Neural cell (in vitro differentiated cells): ENCODE results near the gene CRADD. TPM values are rescaled to one million over a fixed set of nuclear protein-coding genes. Genes with fewer than 3 reads are reported as not detected.

Experiments
- H2AFZ ChIP-seq: fragments of 200-600, 300-800 bp; sonication (generic), shearing (Covaris generic); 2 replicates; pipeline ENCODE4 v1.6.0; 2014; ENCODE audit warnings: low read depth, mild to moderate bottlenecking, antibody characterized with exemption, low read length, moderate library complexity
- H3F3A ChIP-seq: fragments of 200-600 bp; shearing (Covaris generic); 2 replicates; pipeline ENCODE4 v1.6.1; 2016; ENCODE audit warnings: mild to moderate bottlenecking, moderate library complexity, mixed read lengths, antibody characterized with exemption, low read length; ENCODE audit not compliant: insufficient read depth, poor library complexity, severe bottlenecking
- H3K27ac ChIP-seq: fragments of 200-600, 300-800 bp; sonication (generic), shearing (Covaris generic); 2 replicates; pipeline ENCODE4 v1.5.1; 2014; ENCODE audit warnings: mild to moderate bottlenecking, low read length, moderate library complexity
- H3K27me3 ChIP-seq: fragments of 300-800, 200-600 bp; sonication (generic), shearing (Covaris generic); 2 replicates; pipeline ENCODE4 v1.6.0; 2014; ENCODE audit warnings: mild to moderate bottlenecking, low read depth, low read length, moderate library complexity; ENCODE audit not compliant: insufficient read depth
- H3K36me3 ChIP-seq: fragments of 300-800, 200-600 bp; sonication (generic), shearing (Covaris generic); 2 replicates; pipeline ENCODE4 v1.5.1; 2014; ENCODE audit warnings: mild to moderate bottlenecking, antibody characterized with exemption, low read length, moderate library complexity; ENCODE audit not compliant: insufficient read depth
- H3K4me2 ChIP-seq: fragments of 300-800, 200-600 bp; sonication (generic), shearing (Covaris generic); 2 replicates; pipeline ENCODE4 v1.6.0; 2014; ENCODE audit warnings: mild to moderate bottlenecking, low read length
- H3K4me3 ChIP-seq: fragments of 300-800, 200-600 bp; sonication (generic), shearing (Covaris generic); 2 replicates; pipeline ENCODE4 v1.5.1; 2014; ENCODE audit warnings: mild to moderate bottlenecking, low read length, moderate library complexity
- H3K79me2 ChIP-seq: fragments of 200-600 bp; shearing (Covaris generic); replicated peaks from 2 replicates; pipeline ENCODE4 v1.6.0; 2014; ENCODE audit warnings: mild to moderate bottlenecking, low read length, moderate library complexity; ENCODE audit not compliant: insufficient read depth
- H3K9ac ChIP-seq: fragments of 300-800, 200-600 bp; sonication (generic), shearing (Covaris generic); 2 replicates; pipeline ENCODE4 v1.6.1; 2016; ENCODE audit warnings: mild to moderate bottlenecking, low read length, mixed read lengths
- H3K9me2 ChIP-seq: fragments of 200-600 bp; shearing (Covaris generic); 2 replicates; pipeline ENCODE4 v1.6.1; 2016; ENCODE audit warnings: mild to moderate bottlenecking, low read length, mixed read lengths; ENCODE audit not compliant: insufficient read depth
- H3K9me3 ChIP-seq: fragments of 200-600, 300-800 bp; sonication (generic), shearing (Covaris generic); 2 replicates; pipeline ENCODE4 v1.6.1; 2016; ENCODE audit warnings: mild to moderate bottlenecking, mixed run types, low read length, moderate library complexity, mixed read lengths
- H4K20me1 ChIP-seq: fragments of 200-600 bp; shearing (Covaris generic); 2 replicates; pipeline ENCODE4 v1.6.1; 2016; ENCODE audit warnings: mild to moderate bottlenecking, mixed run types; ENCODE audit not compliant: insufficient read depth
- EP300 ChIP-seq: fragments of 450-650 bp; conservative IDR thresholded peaks from 2 replicates; pipeline ENCODE4 v1.6.1; 2014; ENCODE audit warnings: antibody characterized with exemption, mild to moderate bottlenecking, moderate library complexity; ENCODE audit not compliant: poor library complexity, severe bottlenecking
- EZH2 ChIP-seq: fragments of 200-600, 300-800 bp; shearing (Covaris generic), sonication (generic); IDR thresholded peaks from 2 replicates; pipeline ENCODE4 v1.6.1; 2014; ENCODE audit warnings: antibody characterized with exemption, low read length, borderline replicate concordance, mild to moderate bottlenecking; ENCODE audit not compliant: insufficient read depth, poor library complexity, severe bottlenecking
- MXI1 ChIP-seq: fragments of 450-650 bp; conservative IDR thresholded peaks from 2 replicates; pipeline ENCODE4 v1.6.1; 2014; ENCODE audit warnings: antibody characterized with exemption, mild to moderate bottlenecking; ENCODE audit not compliant: poor library complexity, severe bottlenecking
- POLR2AphosphoS5 ChIP-seq: IDR thresholded peaks from 2 replicates; pipeline ENCODE4 v1.6.1; 2012
- RAD21 ChIP-seq: fragments of 450-650 bp; conservative IDR thresholded peaks from 2 replicates; pipeline ENCODE4 v1.6.1; 2014; ENCODE audit warnings: antibody characterized with exemption, mild to moderate bottlenecking, moderate library complexity
- REST ChIP-seq: IDR thresholded peaks from 2 replicates; pipeline ENCODE4 v1.6.1; 2012; ENCODE audit warnings: borderline replicate concordance
- SMC3 ChIP-seq: fragments of 450-650 bp; conservative IDR thresholded peaks from 2 replicates; pipeline ENCODE4 v1.6.1; 2014; ENCODE audit warnings: antibody characterized with exemption, mild to moderate bottlenecking, moderate library complexity; ENCODE audit not compliant: poor library complexity
- TAF1 ChIP-seq: IDR thresholded peaks from 2 replicates; pipeline ENCODE4 v1.6.1; 2012; ENCODE audit warnings: low read depth
- polyA plus RNA-seq: library from polyadenylated mRNA; depleted of rRNA; stranded (reverse); fragments of >200 nt; gene quantifications from 2 replicates; pipeline ENCODE4 v1.2.3, GENCODE V29; 2014
- TF ChIP-seq, protein P1 (sequence below): fragments of 450-650 bp; IDR thresholded peaks from 2 replicates; pipeline ENCODE4 v1.5.1; 2014; ENCODE audit warnings: antibody characterized with exemption, mild to moderate bottlenecking, moderate library complexity; ENCODE audit not compliant: poor library complexity, severe bottlenecking

Gene CRADD
- polyA plus RNA-seq, 1 donor from 2014 or later, result 23.5 TPM

DNA sequence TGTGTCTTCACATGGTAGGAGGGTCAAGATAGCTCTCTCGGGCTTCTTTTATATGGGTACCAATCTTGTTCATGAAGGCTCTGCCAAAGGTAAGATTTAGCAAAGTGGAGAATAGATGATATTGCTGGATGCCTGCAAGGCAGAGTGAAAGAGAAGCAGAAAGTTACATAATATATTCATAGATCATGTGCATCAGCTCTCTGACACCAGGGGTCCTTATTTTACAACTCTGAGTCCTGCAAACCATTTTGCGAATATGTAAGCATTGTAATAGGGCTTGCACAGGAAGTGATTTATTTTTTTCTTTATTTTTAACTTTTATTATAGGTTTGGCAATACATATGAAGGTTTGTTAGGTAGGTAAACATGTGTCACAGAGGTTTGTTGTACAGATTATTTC lies 31.8 kb downstream of the CRADD start:
- Histone ChIP-seq H2AFZ (no peak overlapping the region), H3K27ac (no peak overlapping the region), H3K9me3 (peaks cover 4% of the 10 kb centered on the region), H3K27me3 (no peaks in the 10 kb centered on the region), H3K79me2 (no peaks in the 10 kb centered on the region), H3F3A (no peaks in the 10 kb centered on the region), H3K36me3 (no peaks in the 10 kb centered on the region), H4K20me1 (no peaks in the 10 kb centered on the region), H3K4me2 (no peak overlapping the region), H3K9me2 (no peaks in the 10 kb centered on the region), H3K9ac (no peak overlapping the region), H3K4me3 (no peak overlapping the region)
- no peak for TF ChIP-seq REST
- no peak for TF ChIP-seq EZH2
- no peak for TF ChIP-seq EP300
- no peak for TF ChIP-seq MXI1
- no peak for TF ChIP-seq RAD21
- TF ChIP-seq TAF1, result no peak
- no peak for TF ChIP-seq POLR2AphosphoS5
- TF ChIP-seq, protein P1, sequence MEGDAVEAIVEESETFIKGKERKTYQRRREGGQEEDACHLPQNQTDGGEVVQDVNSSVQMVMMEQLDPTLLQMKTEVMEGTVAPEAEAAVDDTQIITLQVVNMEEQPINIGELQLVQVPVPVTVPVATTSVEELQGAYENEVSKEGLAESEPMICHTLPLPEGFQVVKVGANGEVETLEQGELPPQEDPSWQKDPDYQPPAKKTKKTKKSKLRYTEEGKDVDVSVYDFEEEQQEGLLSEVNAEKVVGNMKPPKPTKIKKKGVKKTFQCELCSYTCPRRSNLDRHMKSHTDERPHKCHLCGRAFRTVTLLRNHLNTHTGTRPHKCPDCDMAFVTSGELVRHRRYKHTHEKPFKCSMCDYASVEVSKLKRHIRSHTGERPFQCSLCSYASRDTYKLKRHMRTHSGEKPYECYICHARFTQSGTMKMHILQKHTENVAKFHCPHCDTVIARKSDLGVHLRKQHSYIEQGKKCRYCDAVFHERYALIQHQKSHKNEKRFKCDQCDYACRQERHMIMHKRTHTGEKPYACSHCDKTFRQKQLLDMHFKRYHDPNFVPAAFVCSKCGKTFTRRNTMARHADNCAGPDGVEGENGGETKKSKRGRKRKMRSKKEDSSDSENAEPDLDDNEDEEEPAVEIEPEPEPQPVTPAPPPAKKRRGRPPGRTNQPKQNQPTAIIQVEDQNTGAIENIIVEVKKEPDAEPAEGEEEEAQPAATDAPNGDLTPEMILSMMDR, result no peak
- TF ChIP-seq SMC3, result no peak

GRCh38 chr12:93709386-93709785 lies 32.2 kb downstream of the CRADD start:
- no peaks in the 10 kb centered on the region for H3F3A ChIP-seq
- no peaks in the 10 kb centered on the region for H3K36me3 ChIP-seq
- H3K9ac ChIP-seq, result no peak overlapping the region
- H2AFZ ChIP-seq, result no peak overlapping the region
- no peak overlapping the region for H3K4me3 ChIP-seq
- H4K20me1 ChIP-seq, result no peaks in the 10 kb centered on the region
- no peaks in the 10 kb centered on the region for H3K27me3 ChIP-seq
- H3K9me3 ChIP-seq, result peaks cover 4% of the 10 kb centered on the region
- no peak overlapping the region for H3K4me2 ChIP-seq
- no peaks in the 10 kb centered on the region for H3K9me2 ChIP-seq
- no peaks in the 10 kb centered on the region for H3K79me2 ChIP-seq
- no peak overlapping the region for H3K27ac ChIP-seq
- TF ChIP-seq RAD21 (no peak), POLR2AphosphoS5 (no peak), REST (no peak), EZH2 (no peak), TAF1 (no peak), EP300 (no peak), SMC3 (no peak), MXI1 (no peak)
- TF ChIP-seq, protein P1, result no peak
